Suprapubic skin (tissue), 4 donors: ENCODE measurements around the gene SCFD2.

Experiments used
- EP300 ChIP-seq: sonication (generic); formaldehyde crosslinking; IDR thresholded peaks from one replicate; pipeline ENCODE4 v1.6.1; 2017; ENCODE audit warnings: antibody characterized with exemption
- POLR2A ChIP-seq, 2 donors: fragments of 450-650 bp; IDR thresholded peaks; one replicate each; pipeline ENCODE4 v1.6.1; 2017; ENCODE audit warnings: antibody characterized with exemption in 2 of 2, mild to moderate bottlenecking in 2 of 2, moderate library complexity in 2 of 2
- POLR2AphosphoS5 ChIP-seq, 3 donors: sonication (generic); formaldehyde crosslinking; IDR thresholded peaks; one replicate each; pipeline ENCODE4 v1.6.1; 2017; ENCODE audit warnings: antibody characterized with exemption in 3 of 3
- TF ChIP-seq, protein P1 (sequence below), 2 donors: fragments of 200-600 bp in 1 of 2; fragments of 450-650 bp in 1 of 2; sonication (generic) in 1 of 2; IDR thresholded peaks; one replicate each; pipeline ENCODE4 v1.5.1; 2016 to 2019; ENCODE audit warnings: antibody characterized with exemption in 2 of 2, mild to moderate bottlenecking in 1 of 2, moderate library complexity in 1 of 2

DNA sequence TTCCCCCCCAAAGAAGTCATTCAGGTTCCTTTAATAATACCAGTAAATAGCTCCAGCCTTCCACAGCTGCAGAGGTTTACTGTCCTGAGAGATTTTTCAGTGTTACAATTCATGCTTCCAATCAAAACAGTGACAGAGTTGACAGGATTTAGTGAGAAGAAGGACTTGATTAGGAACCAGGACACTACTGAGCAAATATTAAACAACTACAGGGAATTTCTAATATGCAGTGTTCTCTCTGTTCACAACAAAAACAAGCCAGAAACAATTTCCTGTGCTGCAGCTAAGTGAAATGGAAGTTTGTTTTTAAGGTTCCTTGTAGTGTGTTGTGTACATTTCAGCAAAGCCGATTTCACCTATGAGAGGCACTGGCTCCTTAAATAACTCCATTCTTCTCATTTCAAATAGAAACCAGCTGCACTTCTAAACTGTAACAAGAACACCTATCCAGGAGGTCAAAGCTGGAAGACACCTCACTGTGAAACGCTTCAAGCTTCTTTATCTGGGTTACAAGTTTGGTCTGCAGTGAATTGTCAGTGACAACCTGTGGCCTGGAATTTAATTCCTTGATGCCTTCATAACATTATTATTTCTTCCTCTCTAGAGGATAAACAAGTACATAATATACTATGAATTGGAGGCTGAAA, 354.5 kb downstream of the SCFD2 start:
- TF ChIP-seq POLR2A (IDR thresholded peaks at IDR 0.05) = no peak
- no peak for TF ChIP-seq EP300
- TF ChIP-seq, protein P1, sequence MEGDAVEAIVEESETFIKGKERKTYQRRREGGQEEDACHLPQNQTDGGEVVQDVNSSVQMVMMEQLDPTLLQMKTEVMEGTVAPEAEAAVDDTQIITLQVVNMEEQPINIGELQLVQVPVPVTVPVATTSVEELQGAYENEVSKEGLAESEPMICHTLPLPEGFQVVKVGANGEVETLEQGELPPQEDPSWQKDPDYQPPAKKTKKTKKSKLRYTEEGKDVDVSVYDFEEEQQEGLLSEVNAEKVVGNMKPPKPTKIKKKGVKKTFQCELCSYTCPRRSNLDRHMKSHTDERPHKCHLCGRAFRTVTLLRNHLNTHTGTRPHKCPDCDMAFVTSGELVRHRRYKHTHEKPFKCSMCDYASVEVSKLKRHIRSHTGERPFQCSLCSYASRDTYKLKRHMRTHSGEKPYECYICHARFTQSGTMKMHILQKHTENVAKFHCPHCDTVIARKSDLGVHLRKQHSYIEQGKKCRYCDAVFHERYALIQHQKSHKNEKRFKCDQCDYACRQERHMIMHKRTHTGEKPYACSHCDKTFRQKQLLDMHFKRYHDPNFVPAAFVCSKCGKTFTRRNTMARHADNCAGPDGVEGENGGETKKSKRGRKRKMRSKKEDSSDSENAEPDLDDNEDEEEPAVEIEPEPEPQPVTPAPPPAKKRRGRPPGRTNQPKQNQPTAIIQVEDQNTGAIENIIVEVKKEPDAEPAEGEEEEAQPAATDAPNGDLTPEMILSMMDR (IDR thresholded peaks at IDR 0.05) = no peak
- TF ChIP-seq POLR2AphosphoS5 (IDR thresholded peaks at IDR 0.05) = no peak
